WTC11 (cell line): Measurements from ENCODE around the gene NOX1. TPM values are rescaled to one million over a fixed set of nuclear protein-coding genes. Genes with fewer than 3 reads are reported as not detected.

Source experiments
- ATAC-seq: fragments of 200-7000 bp; cut with Tn5 transposase; 2 replicates; pipeline ENCODE4 v1.10.0; 2021; ENCODE audit warnings: mild to moderate bottlenecking, moderate library complexity
- CTCF ChIA-PET: fragments of 300-600 bp; sonication (Branson Sonifier 250); formaldehyde crosslinking; loops from one replicate; lab custom pipeline; 2021; ENCODE audit warnings: antibody characterized with exemption; lab: Charles Lee
- POLR2A ChIA-PET: fragments of 350-600 bp; sonication (Branson Sonifier 250); formaldehyde crosslinking; loops from one replicate; lab custom pipeline; 2021; ENCODE audit warnings: antibody characterized with exemption; lab: Charles Lee
- DNase-seq: peaks from one replicate; pipeline ENCODE4 v3.0.0; 2021; ENCODE audit warnings: low spot score
- H3K27ac Mint-ChIP-seq: 2 replicates; pipeline ENCODE4 v1.8.0; 2021; ENCODE audit warnings: mixed read lengths
- H3K27me3 Mint-ChIP-seq: 2 replicates; pipeline ENCODE4 v1.8.0; 2021; ENCODE audit warnings: low read depth, mild to moderate bottlenecking, moderate library complexity, mixed read lengths
- H3K36me3 Mint-ChIP-seq: 2 replicates; pipeline ENCODE4 v1.8.0; 2021; ENCODE audit warnings: mixed read lengths
- H3K4me1 Mint-ChIP-seq: 2 replicates; pipeline ENCODE4 v1.8.0; 2022; ENCODE audit warnings: mixed read lengths
- H3K4me3 Mint-ChIP-seq: 2 replicates; pipeline ENCODE4 v1.8.0; 2021; ENCODE audit warnings: mild to moderate bottlenecking, moderate library complexity, mixed read lengths
- H3K9me3 Mint-ChIP-seq: 2 replicates; pipeline ENCODE4 v1.8.0; 2021; ENCODE audit warnings: mixed read lengths
- CBFB ChIP-seq: sonication (generic); formaldehyde crosslinking; IDR thresholded peaks from 2 replicates; pipeline ENCODE4 v1.8.1; 2022; ENCODE audit warnings: mild to moderate bottlenecking, low read depth, missing genetic modification reagents
- CREM ChIP-seq: sonication (generic); formaldehyde crosslinking; IDR thresholded peaks from 2 replicates; pipeline ENCODE4 v1.8.1; 2022; ENCODE audit warnings: mild to moderate bottlenecking, missing genetic modification reagents, moderate library complexity
- ETV6 ChIP-seq: sonication (generic); formaldehyde crosslinking; IDR thresholded peaks from 2 replicates; pipeline ENCODE4 v1.8.1; 2022; ENCODE audit warnings: mild to moderate bottlenecking, missing genetic modification reagents
- FOXK1 ChIP-seq: sonication (generic); formaldehyde crosslinking; IDR thresholded peaks from 2 replicates; pipeline ENCODE4 v1.8.0; 2022; ENCODE audit warnings: mild to moderate bottlenecking, moderate library complexity, missing genetic modification reagents
- GRHL2 ChIP-seq: fragments of 250-450 bp; sonication (Bioruptor Pico); IDR thresholded peaks from 2 replicates; pipeline ENCODE4 v1.8.0; 2022; ENCODE audit warnings: mild to moderate bottlenecking, moderate library complexity; ENCODE audit not compliant: insufficient replicate concordance, severe bottlenecking
- JUN ChIP-seq: sonication (generic); formaldehyde crosslinking; IDR thresholded peaks from 2 replicates; pipeline ENCODE4 v1.8.0; 2023; ENCODE audit warnings: mild to moderate bottlenecking, missing genetic modification reagents
- NFATC4 ChIP-seq: fragments of 250-450 bp; sonication (Bioruptor Pico); IDR thresholded peaks from 2 replicates; pipeline ENCODE4 v1.9.0; 2021; ENCODE audit warnings: mild to moderate bottlenecking
- NFYB ChIP-seq: sonication (generic); formaldehyde crosslinking; conservative IDR thresholded peaks from 2 replicates; pipeline ENCODE4 v1.8.0; 2022; ENCODE audit warnings: low read depth, missing genetic modification reagents
- SMAD4 ChIP-seq: sonication (generic); formaldehyde crosslinking; IDR thresholded peaks from 2 replicates; pipeline ENCODE4 v1.8.0; 2022; ENCODE audit warnings: mild to moderate bottlenecking, missing genetic modification reagents
- TEAD1 ChIP-seq: sonication (generic); formaldehyde crosslinking; IDR thresholded peaks from 2 replicates; pipeline ENCODE4 v1.8.0; 2022; ENCODE audit warnings: mild to moderate bottlenecking, missing genetic modification reagents
- TEAD4 ChIP-seq: sonication (generic); formaldehyde crosslinking; IDR thresholded peaks from 2 replicates; pipeline ENCODE4 v1.8.0; 2022; ENCODE audit warnings: mild to moderate bottlenecking, missing genetic modification reagents
- ZBTB21 ChIP-seq: sonication (generic); formaldehyde crosslinking; IDR thresholded peaks from 2 replicates; pipeline ENCODE4 v1.8.1; 2023; ENCODE audit warnings: mild to moderate bottlenecking, missing genetic modification reagents, borderline replicate concordance
- ZNF121 ChIP-seq: sonication (generic); formaldehyde crosslinking; IDR thresholded peaks from 2 replicates; pipeline ENCODE4 v1.8.0; 2023; ENCODE audit warnings: missing genetic modification reagents
- ZNF138 ChIP-seq: sonication (generic); formaldehyde crosslinking; conservative IDR thresholded peaks from 2 replicates; pipeline ENCODE4 v1.8.1; 2022; ENCODE audit warnings: mild to moderate bottlenecking, moderate library complexity, missing genetic modification reagents
- ZNF263 ChIP-seq: sonication (generic); formaldehyde crosslinking; IDR thresholded peaks from 2 replicates; pipeline ENCODE4 v1.8.1; 2022; ENCODE audit warnings: low read depth, mild to moderate bottlenecking, moderate library complexity, missing genetic modification reagents
- total RNA-seq: library from RNA; stranded (reverse); gene quantifications from 3 replicates; pipeline ENCODE4 v1.2.3, GENCODE V29; 2021
- TF ChIP-seq, protein P1 (sequence below): sonication (generic); formaldehyde crosslinking; IDR thresholded peaks from 2 replicates; pipeline ENCODE4 v1.8.0; 2022; ENCODE audit warnings: mild to moderate bottlenecking, missing genetic modification reagents
- TF ChIP-seq, protein P2 (sequence below): sonication (generic); formaldehyde crosslinking; IDR thresholded peaks from 2 replicates; pipeline ENCODE4 v1.8.0; 2023; ENCODE audit warnings: missing genetic modification reagents
- TF ChIP-seq, protein P3 (sequence below): sonication (generic); formaldehyde crosslinking; IDR thresholded peaks from 2 replicates; pipeline ENCODE4 v1.8.0; 2022; ENCODE audit warnings: mild to moderate bottlenecking, missing genetic modification reagents
- TF ChIP-seq, protein P4 (sequence below): sonication (generic); formaldehyde crosslinking; IDR thresholded peaks from 2 replicates; pipeline ENCODE4 v1.8.1; 2023; ENCODE audit warnings: mild to moderate bottlenecking, missing genetic modification reagents
- TF ChIP-seq, protein P5 (sequence below): sonication (generic); formaldehyde crosslinking; IDR thresholded peaks from 2 replicates; pipeline ENCODE4 v1.8.0; 2023; ENCODE audit warnings: mild to moderate bottlenecking, missing genetic modification reagents
- TF ChIP-seq, protein P6 (sequence below): sonication (generic); formaldehyde crosslinking; IDR thresholded peaks from 2 replicates; pipeline ENCODE4 v1.8.1; 2022; ENCODE audit warnings: missing genetic modification reagents, borderline replicate concordance

NOX1 gene
- total RNA-seq, 1 experiment from 2014 or later: not detected

DNA sequence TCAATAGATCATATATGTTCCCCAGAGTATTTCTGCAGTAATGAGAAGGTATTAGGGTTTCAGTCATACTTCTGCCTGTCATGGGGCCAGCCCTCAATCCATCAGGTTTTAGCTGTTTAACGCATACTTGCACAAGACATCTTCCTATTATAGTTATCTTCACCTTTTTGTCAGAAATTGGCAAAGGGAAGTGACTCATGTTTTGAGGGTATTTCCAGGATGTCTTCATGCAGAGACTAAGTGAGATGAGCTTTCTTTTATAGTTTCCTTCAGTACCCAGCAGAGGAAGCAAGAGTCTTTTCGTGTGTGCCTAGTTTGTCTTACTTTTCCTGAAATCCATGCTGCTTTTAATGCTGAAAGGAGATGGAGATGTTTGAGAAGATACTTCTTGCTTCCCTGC is 44.4 kb downstream of the NOX1 start:
- no peak for ATAC-seq
- CTCF ChIA-PET: no interaction called here

DNA sequence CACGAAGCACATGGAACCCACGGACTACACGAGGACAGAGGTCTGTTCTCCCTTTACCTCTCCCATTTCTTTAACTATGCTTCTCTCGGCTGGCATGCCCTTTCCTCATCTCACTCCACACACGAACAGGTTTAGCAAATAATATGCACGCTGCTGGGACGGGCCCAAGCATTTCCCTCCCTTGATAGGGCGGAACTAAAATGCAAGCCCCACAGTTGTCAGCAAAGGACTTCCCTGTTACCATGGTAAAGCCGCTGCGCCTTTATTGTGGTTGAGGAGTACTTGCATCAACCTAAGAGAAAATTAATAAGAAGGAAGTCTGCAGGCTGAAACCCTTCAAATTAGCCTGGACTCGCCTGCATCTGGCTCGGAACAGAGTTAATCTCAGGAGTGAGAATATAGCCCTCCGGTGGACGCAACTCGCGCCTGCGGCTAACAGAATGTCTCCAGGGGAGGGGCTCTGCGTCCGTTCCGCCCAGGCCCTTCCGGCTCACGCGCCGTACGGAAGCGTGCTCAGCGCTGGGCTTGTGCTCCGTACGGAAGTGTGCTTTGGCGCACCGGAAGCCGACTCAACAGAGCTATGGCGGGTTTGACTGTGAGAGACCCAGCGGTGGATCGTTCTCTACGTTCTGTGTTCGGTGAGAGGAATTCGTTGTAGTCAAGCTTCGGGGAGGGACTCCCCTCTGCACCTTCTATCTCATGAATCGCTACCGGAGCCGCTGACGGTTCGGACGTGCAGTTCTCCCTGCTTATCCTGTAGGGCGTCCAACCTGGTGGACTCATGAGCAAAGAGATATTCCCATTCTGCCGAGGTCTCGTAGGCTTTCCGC is 54.1 kb downstream of the NOX1 start, which contains the start of gene CSTF2:
CSTF2 (plus strand) TSS at position 555 of the 830 bp plus-strand sequence; CDS start at position 581, 26 bp downstream.
- peaks cover 24% of the 10 kb centered on the region for H3K36me3 Mint-ChIP-seq
- POLR2A ChIA-PET: interaction anchor here (0.6 kb wide), 1 partner anchor 149 kb away, joined by 8 read pairs; no protein-coding TSS in a partner anchor
- ATAC-seq (peak; percentile 99), DNase-seq (peak; percentile 73)
- peak within 1 kb of the TSS; percentile 86; the same call in 1 of the 2 replicates for H3K27ac Mint-ChIP-seq
- H3K4me1 Mint-ChIP-seq: peaks cover 4% of the 10 kb centered on the region; the same call in 1 of the 2 replicates
- H3K9me3 Mint-ChIP-seq: no peaks in the 10 kb centered on the region
- CTCF ChIA-PET: interaction anchor here (0.6 to 1.0 kb wide), 2 partner anchors 51 to 333 kb away, joined by 3 read pairs; no protein-coding TSS in a partner anchor
- peak within 1 kb of the TSS; percentile 90 for H3K4me3 Mint-ChIP-seq
- peaks cover 16% of the 10 kb centered on the region for H3K27me3 Mint-ChIP-seq
- no peak for TF ChIP-seq TEAD4 (CRISPR knock-in tag)
- TF ChIP-seq TEAD1: no peak
- TF ChIP-seq, protein P1, sequence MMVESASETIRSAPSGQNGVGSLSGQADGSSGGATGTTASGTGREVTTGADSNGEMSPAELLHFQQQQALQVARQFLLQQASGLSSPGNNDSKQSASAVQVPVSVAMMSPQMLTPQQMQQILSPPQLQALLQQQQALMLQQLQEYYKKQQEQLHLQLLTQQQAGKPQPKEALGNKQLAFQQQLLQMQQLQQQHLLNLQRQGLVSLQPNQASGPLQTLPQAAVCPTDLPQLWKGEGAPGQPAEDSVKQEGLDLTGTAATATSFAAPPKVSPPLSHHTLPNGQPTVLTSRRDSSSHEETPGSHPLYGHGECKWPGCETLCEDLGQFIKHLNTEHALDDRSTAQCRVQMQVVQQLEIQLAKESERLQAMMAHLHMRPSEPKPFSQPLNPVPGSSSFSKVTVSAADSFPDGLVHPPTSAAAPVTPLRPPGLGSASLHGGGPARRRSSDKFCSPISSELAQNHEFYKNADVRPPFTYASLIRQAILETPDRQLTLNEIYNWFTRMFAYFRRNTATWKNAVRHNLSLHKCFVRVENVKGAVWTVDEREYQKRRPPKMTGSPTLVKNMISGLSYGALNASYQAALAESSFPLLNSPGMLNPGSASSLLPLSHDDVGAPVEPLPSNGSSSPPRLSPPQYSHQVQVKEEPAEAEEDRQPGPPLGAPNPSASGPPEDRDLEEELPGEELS: no peak
- TF ChIP-seq, protein P2, sequence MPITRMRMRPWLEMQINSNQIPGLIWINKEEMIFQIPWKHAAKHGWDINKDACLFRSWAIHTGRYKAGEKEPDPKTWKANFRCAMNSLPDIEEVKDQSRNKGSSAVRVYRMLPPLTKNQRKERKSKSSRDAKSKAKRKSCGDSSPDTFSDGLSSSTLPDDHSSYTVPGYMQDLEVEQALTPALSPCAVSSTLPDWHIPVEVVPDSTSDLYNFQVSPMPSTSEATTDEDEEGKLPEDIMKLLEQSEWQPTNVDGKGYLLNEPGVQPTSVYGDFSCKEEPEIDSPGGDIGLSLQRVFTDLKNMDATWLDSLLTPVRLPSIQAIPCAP: no peak
- TF ChIP-seq ETV6: 0 out of 2 replicates have a peak, but pooled peaks have one; percentile 40
- TF ChIP-seq JUN: no peak
- TF ChIP-seq ZNF263 (CRISPR knock-in tag): no peak
- peak; percentile 29; the same call in 1 of the 2 replicates for TF ChIP-seq CREM
- TF ChIP-seq ZNF121 (CRISPR knock-in tag): no peak; the same call in 1 of the 2 replicates
- TF ChIP-seq, protein P3, sequence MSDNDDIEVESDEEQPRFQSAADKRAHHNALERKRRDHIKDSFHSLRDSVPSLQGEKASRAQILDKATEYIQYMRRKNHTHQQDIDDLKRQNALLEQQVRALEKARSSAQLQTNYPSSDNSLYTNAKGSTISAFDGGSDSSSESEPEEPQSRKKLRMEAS: peak; percentile 49; the same call in 1 of the 2 replicates
- TF ChIP-seq, protein P4, sequence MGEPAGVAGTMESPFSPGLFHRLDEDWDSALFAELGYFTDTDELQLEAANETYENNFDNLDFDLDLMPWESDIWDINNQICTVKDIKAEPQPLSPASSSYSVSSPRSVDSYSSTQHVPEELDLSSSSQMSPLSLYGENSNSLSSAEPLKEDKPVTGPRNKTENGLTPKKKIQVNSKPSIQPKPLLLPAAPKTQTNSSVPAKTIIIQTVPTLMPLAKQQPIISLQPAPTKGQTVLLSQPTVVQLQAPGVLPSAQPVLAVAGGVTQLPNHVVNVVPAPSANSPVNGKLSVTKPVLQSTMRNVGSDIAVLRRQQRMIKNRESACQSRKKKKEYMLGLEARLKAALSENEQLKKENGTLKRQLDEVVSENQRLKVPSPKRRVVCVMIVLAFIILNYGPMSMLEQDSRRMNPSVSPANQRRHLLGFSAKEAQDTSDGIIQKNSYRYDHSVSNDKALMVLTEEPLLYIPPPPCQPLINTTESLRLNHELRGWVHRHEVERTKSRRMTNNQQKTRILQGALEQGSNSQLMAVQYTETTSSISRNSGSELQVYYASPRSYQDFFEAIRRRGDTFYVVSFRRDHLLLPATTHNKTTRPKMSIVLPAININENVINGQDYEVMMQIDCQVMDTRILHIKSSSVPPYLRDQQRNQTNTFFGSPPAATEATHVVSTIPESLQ (CRISPR knock-in tag): no peak
- TF ChIP-seq NFYB (CRISPR knock-in tag): no peak
- 0 out of 2 replicates have a peak, but pooled peaks have one; percentile 13 for TF ChIP-seq FOXK1 (CRISPR knock-in tag)
- TF ChIP-seq, protein P5, sequence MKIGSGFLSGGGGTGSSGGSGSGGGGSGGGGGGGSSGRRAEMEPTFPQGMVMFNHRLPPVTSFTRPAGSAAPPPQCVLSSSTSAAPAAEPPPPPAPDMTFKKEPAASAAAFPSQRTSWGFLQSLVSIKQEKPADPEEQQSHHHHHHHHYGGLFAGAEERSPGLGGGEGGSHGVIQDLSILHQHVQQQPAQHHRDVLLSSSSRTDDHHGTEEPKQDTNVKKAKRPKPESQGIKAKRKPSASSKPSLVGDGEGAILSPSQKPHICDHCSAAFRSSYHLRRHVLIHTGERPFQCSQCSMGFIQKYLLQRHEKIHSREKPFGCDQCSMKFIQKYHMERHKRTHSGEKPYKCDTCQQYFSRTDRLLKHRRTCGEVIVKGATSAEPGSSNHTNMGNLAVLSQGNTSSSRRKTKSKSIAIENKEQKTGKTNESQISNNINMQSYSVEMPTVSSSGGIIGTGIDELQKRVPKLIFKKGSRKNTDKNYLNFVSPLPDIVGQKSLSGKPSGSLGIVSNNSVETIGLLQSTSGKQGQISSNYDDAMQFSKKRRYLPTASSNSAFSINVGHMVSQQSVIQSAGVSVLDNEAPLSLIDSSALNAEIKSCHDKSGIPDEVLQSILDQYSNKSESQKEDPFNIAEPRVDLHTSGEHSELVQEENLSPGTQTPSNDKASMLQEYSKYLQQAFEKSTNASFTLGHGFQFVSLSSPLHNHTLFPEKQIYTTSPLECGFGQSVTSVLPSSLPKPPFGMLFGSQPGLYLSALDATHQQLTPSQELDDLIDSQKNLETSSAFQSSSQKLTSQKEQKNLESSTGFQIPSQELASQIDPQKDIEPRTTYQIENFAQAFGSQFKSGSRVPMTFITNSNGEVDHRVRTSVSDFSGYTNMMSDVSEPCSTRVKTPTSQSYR: no peak
- no peak for TF ChIP-seq ZBTB21 (CRISPR knock-in tag)
- no peak for TF ChIP-seq NFATC4 (CRISPR knock-in tag)

More for the DNA sequence above, 44.4 kb downstream of the NOX1 start:
- Mint-ChIP-seq H3K36me3 (peaks cover 59% of the 10 kb centered on the region), H3K27me3 (no peaks in the 10 kb centered on the region), H3K4me1 (no peaks in the 10 kb centered on the region), H3K9me3 (no peaks in the 10 kb centered on the region), H3K27ac (no peak overlapping the region), H3K4me3 (no peak overlapping the region)
- POLR2A ChIA-PET: no interaction called here
- no peak for DNase-seq
- TF ChIP-seq SMAD4 (CRISPR knock-in tag) (no peak), ZNF138 (CRISPR knock-in tag) (no peak), GRHL2 (no peak), CBFB (CRISPR knock-in tag) (no peak), ZBTB21 (CRISPR knock-in tag) (no peak)
- TF ChIP-seq, protein P1: no peak
- TF ChIP-seq, protein P6, sequence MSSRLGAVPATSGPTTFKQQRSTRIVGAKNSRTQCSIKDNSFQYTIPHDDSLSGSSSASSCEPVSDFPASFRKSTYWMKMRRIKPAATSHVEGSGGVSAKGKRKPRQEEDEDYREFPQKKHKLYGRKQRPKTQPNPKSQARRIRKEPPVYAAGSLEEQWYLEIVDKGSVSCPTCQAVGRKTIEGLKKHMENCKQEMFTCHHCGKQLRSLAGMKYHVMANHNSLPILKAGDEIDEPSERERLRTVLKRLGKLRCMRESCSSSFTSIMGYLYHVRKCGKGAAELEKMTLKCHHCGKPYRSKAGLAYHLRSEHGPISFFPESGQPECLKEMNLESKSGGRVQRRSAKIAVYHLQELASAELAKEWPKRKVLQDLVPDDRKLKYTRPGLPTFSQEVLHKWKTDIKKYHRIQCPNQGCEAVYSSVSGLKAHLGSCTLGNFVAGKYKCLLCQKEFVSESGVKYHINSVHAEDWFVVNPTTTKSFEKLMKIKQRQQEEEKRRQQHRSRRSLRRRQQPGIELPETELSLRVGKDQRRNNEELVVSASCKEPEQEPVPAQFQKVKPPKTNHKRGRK (CRISPR knock-in tag): no peak
